Parathyroid adenoma (tissue), 2 donors: ENCODE results near the gene TTC27.

Source experiments
- H2AFZ ChIP-seq: fragments of 300-600 bp; sonication (generic); one replicate; pipeline ENCODE4 v1.7.0; 2017; ENCODE audit warnings: antibody characterized with exemption, mild to moderate bottlenecking
- H3K27ac ChIP-seq: fragments of 300-600 bp; sonication (generic); one replicate; pipeline ENCODE4 v1.7.0; 2017
- H3K27me3 ChIP-seq: fragments of 300-600 bp; sonication (generic); one replicate; pipeline ENCODE4 v1.7.0; 2017; ENCODE audit warnings: low read length; ENCODE audit not compliant: control insufficient read depth, insufficient read depth
- H3K36me3 ChIP-seq: fragments of 300-600 bp; sonication (generic); one replicate; pipeline ENCODE4 v1.7.0; 2017; ENCODE audit warnings: low read length; ENCODE audit not compliant: control insufficient read depth, insufficient read depth
- H3K4me1 ChIP-seq: fragments of 300-600 bp; sonication (generic); one replicate; pipeline ENCODE4 v1.7.0; 2017; ENCODE audit warnings: control low read depth
- H3K4me2 ChIP-seq: fragments of 300-600 bp; sonication (generic); one replicate; pipeline ENCODE4 v1.7.0; 2017; ENCODE audit warnings: low read length
- H3K4me3 ChIP-seq: fragments of 300-600 bp; sonication (generic); one replicate; pipeline ENCODE4 v1.7.0; 2017; ENCODE audit warnings: low read depth, low read length
- H3K79me2 ChIP-seq: fragments of 300-600 bp; sonication (generic); one replicate; pipeline ENCODE4 v1.7.0; 2017; ENCODE audit warnings: control low read depth
- H3K9ac ChIP-seq: fragments of 300-600 bp; sonication (generic); one replicate; pipeline ENCODE4 v1.7.0; 2017; ENCODE audit warnings: mild to moderate bottlenecking
- H3K9me3 ChIP-seq: fragments of 300-600 bp; sonication (generic); one replicate; pipeline ENCODE4 v1.7.0; 2017; ENCODE audit warnings: low read length; ENCODE audit not compliant: control insufficient read depth
- TF ChIP-seq, protein P1 (sequence below): fragments of 300-600 bp; sonication (generic); IDR thresholded peaks from one replicate; pipeline ENCODE4 v1.7.0; 2017; ENCODE audit warnings: antibody characterized with exemption, mild to moderate bottlenecking
- donor health status: primary hyperparathyroidism.

TTC27 gene

DNA sequence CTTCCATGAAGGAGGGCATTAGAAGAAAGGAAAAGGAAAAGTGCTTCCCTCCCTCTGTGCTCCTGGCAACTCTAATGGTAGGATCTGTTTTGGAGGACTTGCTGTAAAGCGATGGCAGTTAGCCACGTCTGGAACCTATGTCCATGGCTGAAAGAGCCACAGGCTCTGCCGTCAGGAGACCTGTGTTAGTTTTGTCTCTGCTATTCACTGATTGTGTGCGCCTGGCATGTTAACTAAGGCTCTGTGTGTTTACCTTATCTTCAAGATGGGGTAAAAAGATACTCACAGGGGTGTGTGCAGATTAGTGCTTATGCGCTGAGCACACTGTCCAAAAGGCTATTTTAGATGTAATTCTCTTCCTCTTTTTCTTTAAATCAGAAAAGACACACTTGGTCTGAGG is 209.1 kb downstream of the TTC27 start:
- TF ChIP-seq, protein P1, sequence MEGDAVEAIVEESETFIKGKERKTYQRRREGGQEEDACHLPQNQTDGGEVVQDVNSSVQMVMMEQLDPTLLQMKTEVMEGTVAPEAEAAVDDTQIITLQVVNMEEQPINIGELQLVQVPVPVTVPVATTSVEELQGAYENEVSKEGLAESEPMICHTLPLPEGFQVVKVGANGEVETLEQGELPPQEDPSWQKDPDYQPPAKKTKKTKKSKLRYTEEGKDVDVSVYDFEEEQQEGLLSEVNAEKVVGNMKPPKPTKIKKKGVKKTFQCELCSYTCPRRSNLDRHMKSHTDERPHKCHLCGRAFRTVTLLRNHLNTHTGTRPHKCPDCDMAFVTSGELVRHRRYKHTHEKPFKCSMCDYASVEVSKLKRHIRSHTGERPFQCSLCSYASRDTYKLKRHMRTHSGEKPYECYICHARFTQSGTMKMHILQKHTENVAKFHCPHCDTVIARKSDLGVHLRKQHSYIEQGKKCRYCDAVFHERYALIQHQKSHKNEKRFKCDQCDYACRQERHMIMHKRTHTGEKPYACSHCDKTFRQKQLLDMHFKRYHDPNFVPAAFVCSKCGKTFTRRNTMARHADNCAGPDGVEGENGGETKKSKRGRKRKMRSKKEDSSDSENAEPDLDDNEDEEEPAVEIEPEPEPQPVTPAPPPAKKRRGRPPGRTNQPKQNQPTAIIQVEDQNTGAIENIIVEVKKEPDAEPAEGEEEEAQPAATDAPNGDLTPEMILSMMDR = no peak
- Histone ChIP-seq H3K4me2 (no peak overlapping the region), H3K27me3 (no peaks in the 10 kb centered on the region), H3K9ac (no peak overlapping the region), H2AFZ (no peak overlapping the region), H3K4me3 (no peak overlapping the region), H3K27ac (no peak overlapping the region), H3K79me2 (no peaks in the 10 kb centered on the region), H3K4me1 (no peaks in the 10 kb centered on the region), H3K9me3 (no peaks in the 10 kb centered on the region), H3K36me3 (no peaks in the 10 kb centered on the region)

DNA sequence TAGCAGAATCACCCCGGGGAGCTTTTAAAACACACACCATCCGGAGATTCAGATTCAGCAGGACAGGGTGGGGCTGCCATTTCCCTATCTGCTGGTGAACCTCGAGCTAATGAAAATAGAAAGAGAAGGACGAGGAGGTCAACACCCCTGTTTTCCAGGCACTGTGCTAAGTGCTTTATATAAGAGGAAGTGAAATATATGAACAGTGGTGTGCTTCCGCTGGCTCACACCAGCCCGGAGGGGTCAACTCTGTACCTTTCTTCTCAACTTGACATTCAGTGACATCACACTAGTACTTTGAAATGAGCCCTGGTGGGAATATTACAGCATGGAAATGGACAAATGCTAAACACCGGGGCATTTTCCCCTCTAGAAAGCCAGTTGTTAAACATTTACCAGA is 210.6 kb downstream of the TTC27 start:
- H3K4me3 ChIP-seq = no peak overlapping the region
- no peak overlapping the region for H3K9ac ChIP-seq
- H3K36me3 ChIP-seq = no peaks in the 10 kb centered on the region
- H3K79me2 ChIP-seq = no peaks in the 10 kb centered on the region
- H3K9me3 ChIP-seq = no peaks in the 10 kb centered on the region
- H3K4me2 ChIP-seq = no peak overlapping the region
- no peaks in the 10 kb centered on the region for H3K27me3 ChIP-seq
- TF ChIP-seq, protein P1 = no peak
- no peak overlapping the region for H3K27ac ChIP-seq
- H2AFZ ChIP-seq = no peak overlapping the region
- no peaks in the 10 kb centered on the region for H3K4me1 ChIP-seq

DNA sequence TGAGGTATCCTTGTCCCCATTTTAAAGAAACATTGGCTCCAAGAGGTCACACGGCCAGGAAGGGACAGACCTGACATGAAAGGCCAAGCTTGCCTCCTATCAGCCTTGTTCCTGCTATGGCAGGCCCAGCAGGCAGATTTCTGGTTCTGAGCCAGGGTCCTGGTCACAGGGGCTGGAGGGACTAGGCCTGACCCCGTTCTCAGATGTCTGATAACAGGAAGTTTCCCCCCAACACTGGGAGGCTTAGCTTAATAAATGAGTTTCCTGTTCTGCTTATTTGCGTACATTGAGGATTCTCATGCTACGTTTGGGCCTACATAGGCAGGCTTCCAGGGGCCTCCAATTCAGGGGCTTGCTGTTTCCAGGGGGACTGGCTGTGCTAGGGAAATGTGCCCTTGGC is 211.1 kb downstream of the TTC27 start:
- Histone ChIP-seq H3K9ac (no peak overlapping the region), H3K4me2 (no peak overlapping the region), H3K36me3 (no peaks in the 10 kb centered on the region), H3K27ac (no peak overlapping the region), H3K27me3 (no peaks in the 10 kb centered on the region), H2AFZ (no peak overlapping the region), H3K4me1 (no peaks in the 10 kb centered on the region), H3K79me2 (no peaks in the 10 kb centered on the region), H3K4me3 (no peak overlapping the region), H3K9me3 (no peaks in the 10 kb centered on the region)
- TF ChIP-seq, protein P1 = no peak

DNA sequence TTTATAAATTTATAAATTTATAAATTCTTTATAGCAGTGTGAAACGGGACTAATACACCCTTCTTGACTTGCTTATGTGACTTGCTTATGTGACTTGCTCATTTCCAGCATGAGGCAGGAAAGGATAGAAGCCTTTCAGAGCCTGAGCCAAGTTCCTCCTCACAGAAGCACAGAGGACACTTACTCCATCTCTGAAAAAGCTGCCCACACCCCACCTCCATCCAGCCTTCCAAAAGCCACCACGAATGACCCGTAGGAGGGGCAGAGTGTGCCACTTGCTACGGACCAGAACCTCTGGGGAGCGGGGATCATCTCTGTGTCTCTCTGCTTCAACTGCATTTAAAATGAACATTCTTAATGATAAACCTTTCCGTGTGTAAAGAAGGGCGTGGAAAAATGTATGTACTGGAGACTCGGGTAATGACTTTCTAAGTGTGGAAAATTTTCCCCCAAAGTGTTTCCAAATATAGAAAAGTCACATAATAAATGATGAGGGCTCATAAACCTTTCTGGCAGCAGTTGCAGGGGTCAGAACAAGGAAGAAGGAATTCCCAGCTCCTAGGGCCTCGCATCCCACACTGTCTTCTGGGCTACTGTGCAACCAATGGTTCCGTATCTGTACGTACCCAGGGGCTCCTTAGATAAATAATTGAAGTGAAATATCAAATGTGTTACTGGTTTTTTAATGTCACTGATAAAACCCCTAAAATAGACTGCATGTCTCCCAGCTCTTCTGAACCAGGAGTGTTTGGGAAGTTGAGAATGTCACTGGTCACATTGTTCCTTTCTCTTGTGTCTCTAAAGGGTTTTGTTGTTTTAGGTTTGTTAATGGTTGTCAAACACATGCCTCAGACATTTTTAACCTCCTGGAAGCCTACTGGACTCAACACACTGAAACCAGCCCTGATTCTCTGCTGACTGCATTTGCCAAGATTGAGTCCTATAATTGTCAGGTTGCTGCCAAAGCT is 214.4 kb downstream of the TTC27 start:
- no peaks in the 10 kb centered on the region for H3K9me3 ChIP-seq
- H3K9ac ChIP-seq = no peak overlapping the region
- no peak overlapping the region for H3K27ac ChIP-seq

More for the DNA sequence above, 214.4 kb downstream of the TTC27 start:
- Histone ChIP-seq H3K79me2 (no peaks in the 10 kb centered on the region), H3K27me3 (no peaks in the 10 kb centered on the region), H3K4me2 (no peak overlapping the region), H3K4me1 (no peaks in the 10 kb centered on the region), H2AFZ (no peak overlapping the region), H3K4me3 (no peak overlapping the region), H3K36me3 (no peaks in the 10 kb centered on the region)
- TF ChIP-seq, protein P1 = no peak
